Measurements from ENCODE around the gene MAN1A1.

Gene MAN1A1

DNA sequence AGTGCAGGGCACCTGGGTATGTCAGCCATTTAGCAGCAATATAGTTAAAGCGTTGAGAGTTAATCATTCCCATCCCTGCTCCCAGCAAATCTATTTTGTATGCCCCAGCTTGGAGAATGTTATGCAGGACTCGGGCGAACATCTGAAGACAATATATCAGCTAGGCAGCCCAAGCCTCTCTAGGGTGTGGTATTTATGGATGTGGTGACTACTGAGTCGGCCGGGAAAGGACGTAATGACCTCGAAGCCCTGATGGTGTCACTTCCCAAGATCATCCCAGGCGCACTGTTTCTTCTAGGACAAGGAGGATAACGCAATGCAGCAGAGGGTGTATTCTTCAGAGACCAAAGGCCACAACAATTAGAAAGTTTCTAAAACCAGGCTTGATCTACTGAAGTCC lies 207.5 kb downstream of the MAN1A1 start:
- DNase-seq (ENCODE audit: low read depth in 2 of 2) = no peak

DNA sequence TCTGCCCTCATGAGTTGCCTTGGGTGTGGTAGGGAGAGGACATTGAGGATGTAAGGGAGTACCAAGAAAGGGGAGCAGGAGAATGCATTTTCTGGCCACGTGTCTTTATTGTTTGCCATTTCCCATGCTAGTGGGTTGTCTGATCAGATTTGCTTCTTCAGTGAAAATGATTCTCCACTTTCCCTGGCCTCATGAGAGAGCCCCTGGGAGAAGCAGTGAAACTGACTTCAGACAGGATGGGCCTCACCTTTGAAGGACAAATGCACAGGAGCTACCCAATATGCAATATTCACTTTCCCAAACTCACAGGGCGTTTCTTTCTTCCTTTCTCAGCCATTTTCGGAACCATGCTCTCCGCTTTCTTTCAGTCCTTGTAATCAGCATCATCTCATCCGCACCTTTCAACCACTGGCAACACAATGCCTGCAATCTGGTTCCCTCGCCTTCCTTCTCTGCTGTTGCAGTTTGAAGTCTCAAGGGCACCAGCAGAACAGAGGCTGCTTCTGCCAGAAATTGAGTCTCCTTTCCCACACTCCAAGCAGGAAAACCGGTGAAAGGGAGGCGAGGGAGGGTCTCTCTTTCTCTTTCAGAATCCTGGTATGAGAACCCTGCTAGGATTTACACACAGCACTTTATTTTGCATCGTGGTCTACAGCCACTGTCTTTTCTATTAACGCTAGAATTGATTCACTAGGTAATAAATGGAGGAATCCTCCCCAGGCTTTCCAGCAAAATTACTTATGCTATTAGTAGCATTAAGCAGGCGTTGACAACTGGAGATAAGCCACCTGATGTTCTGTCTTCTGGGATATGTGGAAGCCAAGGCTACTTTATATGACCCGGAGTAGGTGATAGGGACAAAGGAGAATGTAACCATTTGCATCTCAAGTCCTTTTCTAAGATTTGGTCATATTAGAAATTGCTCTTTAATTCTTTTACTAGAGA lies 209.1 kb downstream of the MAN1A1 start:
- DNase-seq (ENCODE audit: low read depth in 2 of 2) = no peak

DNA sequence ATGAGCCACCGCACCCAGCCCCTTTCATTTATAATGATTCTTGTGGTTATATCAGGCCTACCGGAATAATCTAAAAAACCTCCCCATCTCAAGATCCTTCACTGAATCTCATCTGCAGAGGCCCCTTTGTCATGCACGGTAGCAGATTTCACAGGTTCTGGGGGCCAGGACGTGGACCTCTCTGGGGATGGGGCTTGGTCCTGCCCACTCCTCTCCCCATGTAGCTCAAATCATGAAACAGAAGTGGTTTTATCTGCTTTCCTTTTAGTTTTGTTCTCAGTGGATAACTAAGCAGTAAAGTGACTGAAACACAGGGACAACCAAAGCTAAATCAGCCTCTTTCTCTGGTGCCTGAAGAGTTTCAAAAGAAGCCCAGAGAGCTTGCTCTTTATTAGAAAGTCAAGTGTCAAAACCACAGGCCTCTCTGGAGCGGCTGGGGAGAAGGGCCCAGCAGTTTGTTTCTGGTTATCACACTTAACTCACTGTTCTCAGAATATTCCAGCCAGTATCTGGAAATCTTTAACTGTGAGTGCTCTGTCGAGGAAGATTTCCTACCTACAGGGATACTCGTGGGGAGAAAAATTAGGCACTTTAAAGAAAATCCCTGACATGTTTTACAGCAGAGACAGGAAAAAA lies 210.5 kb downstream of the MAN1A1 start:
- DNase-seq (ENCODE audit: low read depth in 2 of 2) = no peak

- DNase-seq (ENCODE audit: low read depth in 2 of 2) = no peak
Measured at GRCh38 chr6:119137194-119138072, 212.1 kb downstream of the MAN1A1 start.

DNA sequence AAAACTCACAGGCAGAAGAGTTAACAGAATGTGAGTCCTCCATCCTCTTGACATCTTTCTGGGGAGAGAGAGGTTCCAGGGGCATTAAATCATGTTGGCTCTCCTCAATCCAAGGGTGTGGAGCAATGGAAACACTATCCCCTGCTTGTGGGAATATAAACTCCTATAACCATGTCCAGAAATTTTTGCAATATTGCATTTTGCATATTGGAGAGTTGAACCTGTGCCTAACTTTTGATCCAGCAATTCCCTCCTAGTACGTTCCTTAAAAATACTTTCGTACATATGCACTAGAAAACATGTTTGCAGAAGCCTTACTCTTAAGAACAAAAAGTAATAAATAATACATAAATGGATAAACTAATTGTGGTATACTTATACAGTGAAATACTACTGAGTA lies 214.8 kb downstream of the MAN1A1 start:
- no peak for DNase-seq (ENCODE audit: low read depth in 2 of 2)

GRCh38 chr6:119133400-119133799 lies 216.2 kb downstream of the MAN1A1 start:
- DNase-seq (ENCODE audit: low read depth in 2 of 2) = no peak

DNA sequence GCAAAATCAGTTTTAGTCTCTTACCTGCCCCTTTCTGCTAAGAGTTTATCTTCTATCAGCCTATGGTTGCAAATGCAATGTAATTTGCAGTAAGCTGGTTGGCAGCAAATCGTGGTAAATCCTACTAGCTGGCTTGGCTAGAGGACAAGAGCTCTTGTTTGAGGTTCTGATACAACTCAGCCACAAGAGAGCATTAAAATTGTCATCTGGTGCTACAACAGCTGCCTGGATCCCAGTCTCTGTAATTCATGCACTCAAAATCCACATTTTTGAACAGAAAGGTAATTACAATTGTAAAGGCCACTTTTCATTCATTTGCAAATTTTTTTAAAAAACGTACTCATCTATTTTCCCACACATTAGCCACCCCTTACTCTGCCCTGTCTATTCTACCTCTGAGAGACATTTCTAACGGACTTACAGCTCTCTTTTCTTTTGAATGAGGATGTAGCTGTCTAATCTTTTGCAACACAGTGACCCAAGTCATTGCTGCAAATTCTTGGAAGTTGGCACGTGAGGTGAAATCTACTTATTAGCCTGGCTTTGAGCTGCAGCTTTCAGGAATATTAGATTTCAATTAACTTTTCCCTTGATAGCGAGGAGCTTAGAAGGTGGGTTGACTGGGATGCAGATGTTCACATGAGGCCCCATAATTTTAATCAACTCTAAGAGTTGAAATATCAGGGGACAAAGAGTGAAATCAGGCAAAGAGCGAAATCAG lies 217.1 kb downstream of the MAN1A1 start:
- DNase-seq (ENCODE audit: low read depth in 2 of 2) = no peak

- DNase-seq (ENCODE audit: low read depth in 2 of 2) = no peak
Measured at GRCh38 chr6:119129968-119130484, 219.5 kb downstream of the MAN1A1 start.

GRCh38 chr6:119129148-119129967 lies 220.2 kb downstream of the MAN1A1 start:
- no peak for DNase-seq (ENCODE audit: low read depth in 2 of 2)

DNA sequence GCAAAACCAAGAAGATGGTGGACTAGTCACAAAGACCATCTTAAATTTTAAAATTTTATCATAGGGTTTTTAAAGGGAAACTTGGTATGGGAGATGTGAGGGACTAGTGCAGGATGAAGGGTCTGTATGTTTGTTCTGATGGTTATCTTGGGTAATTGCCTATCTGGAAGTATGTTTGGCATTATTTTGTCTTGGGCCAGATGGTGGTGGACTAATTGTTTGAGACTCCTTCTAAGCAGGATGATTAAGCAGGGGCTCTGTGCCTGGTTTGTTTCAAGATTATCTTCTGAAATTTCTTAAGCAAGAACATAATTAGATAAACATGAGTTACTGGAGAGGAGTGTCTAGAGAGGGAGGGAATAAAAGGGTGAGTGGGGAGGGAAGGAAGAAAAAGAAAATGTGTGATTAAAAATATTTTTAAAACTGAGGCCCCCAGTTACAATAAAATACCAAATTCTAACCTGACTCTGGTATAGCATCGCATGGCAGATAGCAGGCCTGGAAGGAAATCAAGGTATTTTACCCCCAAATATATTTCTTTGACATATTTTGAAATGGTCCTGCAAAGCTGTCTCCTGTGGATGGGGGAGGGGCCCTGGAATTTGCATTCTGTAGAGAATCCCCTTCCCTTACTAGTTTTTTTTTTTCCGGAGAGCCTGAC lies 221.2 kb downstream of the MAN1A1 start:
- no peak for DNase-seq (ENCODE audit: low read depth in 2 of 2)

- DNase-seq (ENCODE audit: low read depth in 2 of 2) = no peak
Measured at GRCh38 chr6:119127627-119128026, 221.9 kb downstream of the MAN1A1 start.
